H1 (cell line): ENCODE results near the gene HOOK1. TPM values are rescaled to one million over a fixed set of nuclear protein-coding genes. Genes with fewer than 3 reads are reported as not detected.

ENCODE experiments used
- ZNF274 ChIP-seq: IDR thresholded peaks from 2 replicates; pipeline ENCODE4 v1.7.0; 2012; ENCODE audit warnings: low read length, borderline replicate concordance; ENCODE audit errors: extremely low read depth
- polyA plus RNA-seq, 7 experiments: library from polyadenylated mRNA; depleted of rRNA in 3 of 7; stranded (reverse) in 5 of 7; unstranded in 2 of 7; fragments of >200 nt in 5 of 7; fragments of 200-250 nt in 2 of 7; gene quantifications; 1 replicate in 5 of 7; 2 replicates in 1 of 7; 4 replicates in 1 of 7; pipeline versions ENCODE4 v1.2.1 to v1.2.3, GENCODE V29; 2011 to 2013; ENCODE audit warnings: missing spikeins in 2 of 7, mixed read lengths in 2 of 7
- total RNA-seq: library from RNA; stranded (reverse); fragmentation: NEBNext Ultra II Directional; extraction: Animal tissue kit (Norgen Biotek cat#: 25700); gene quantifications from 2 replicates; pipeline ENCODE4 v1.2.1, GENCODE V29; 2021

Gene HOOK1
- total and polyA plus RNA-seq, 2 of the 8 experiments (the other 6 are each of a cell fraction or from before 2014, with no cell fraction given), result 5.6 to 34.5 TPM

DNA sequence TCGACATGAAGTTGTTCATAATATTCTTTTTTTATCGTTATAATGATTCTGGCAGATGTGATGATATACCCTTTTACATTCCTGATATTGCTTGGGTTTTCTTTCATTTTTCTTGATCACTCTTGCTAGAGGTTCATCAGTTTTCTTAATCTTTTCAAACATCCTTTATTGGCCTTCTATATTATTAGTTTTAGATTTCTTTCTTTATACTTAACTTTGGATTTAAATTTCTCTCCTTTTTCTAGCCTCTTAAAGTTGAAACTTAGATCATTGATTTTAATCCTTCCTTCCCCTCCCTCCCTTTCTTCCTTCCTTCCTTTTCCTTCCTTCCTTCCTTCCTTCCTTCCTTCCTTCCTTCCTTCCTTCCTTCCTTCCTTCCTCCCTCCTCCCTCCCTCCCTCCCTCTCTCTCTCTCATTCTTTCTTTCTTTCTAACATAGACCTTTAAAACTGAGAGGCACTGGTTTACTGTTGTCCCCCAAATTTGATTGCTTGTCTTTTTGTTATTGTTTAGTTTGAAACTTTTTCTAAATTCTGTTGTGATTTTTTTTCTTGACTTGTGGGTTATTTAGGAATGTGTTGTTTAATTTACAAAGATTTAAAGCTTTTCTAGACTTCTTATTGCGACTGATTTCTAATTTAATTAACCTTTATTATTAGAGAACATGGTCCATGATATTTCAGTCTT lies 31.6 kb downstream of the HOOK1 start (continued):
- no peak for TF ChIP-seq ZNF274
